GM19240 (cell line): Measurements from ENCODE around the gene ARMC12.

Experiments
- DNase-seq: peaks from one replicate; pipeline ENCODE4 v3.0.0; 2011; ENCODE audit warnings: low spot score; ENCODE audit not compliant: insufficient read length

The ARMC12 gene

DNA sequence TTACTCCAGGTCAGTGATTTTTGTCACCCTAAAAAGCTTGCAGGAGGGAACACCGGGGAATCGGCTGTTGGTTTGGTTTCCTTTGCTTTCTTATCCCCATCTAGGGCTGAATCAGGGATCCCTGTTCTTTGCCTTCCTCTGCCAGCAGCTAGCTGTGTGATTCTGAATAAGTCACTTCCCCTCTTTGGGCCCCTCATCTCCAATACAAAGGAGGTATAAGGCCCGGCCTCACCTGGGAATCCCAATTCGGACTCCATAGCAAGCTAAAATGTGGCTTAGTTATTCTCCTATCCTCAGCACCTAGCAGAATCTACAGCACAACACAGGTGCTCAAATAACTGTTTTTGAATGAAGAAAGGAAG, 18.5 kb upstream of the ARMC12 start:
- DNase-seq, result no peak

DNA sequence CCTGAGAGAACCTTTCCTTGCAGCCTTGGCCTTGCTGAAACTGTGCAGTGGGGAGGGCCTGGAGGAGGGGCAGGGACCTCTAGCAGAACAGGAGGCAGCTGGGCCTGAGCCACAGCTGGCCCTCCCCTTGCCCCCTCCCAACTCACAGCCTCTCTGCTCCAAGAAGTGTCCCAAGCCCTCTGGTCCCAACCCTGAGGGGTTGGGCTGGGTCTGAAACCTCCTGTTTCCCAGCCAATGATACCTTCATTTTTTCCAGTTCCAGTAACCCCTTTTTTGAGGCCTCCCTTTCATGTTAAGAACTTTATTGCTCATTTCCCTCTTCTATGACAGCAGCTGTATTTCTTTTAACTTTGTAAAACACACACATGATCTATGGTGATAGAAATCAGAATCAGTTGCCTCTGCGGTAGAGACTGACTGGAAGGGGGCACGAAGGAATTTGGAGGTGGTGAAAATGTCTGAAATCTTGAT, 17.9 kb upstream of the ARMC12 start:
- no peak for DNase-seq

DNA sequence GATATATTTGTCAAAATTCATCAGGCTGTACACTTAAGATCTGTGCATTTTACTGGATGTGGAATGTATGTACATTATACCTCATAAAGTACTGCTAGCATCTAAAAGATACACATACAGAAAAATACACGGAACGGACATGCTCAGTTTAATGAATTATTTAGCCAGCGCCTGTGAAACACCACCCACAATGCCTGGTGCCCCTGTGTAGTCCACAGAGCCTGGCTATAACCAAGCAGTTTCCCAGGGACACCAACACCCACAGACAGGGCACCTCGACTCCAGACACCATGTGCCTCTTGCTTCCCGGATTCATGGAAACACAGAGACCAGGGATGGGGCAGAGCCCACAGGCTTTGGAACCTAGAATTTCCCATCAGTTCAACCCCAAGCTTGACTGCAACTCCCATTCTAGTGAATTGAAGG, 17.4 kb upstream of the ARMC12 start:
- no peak for DNase-seq

DNA sequence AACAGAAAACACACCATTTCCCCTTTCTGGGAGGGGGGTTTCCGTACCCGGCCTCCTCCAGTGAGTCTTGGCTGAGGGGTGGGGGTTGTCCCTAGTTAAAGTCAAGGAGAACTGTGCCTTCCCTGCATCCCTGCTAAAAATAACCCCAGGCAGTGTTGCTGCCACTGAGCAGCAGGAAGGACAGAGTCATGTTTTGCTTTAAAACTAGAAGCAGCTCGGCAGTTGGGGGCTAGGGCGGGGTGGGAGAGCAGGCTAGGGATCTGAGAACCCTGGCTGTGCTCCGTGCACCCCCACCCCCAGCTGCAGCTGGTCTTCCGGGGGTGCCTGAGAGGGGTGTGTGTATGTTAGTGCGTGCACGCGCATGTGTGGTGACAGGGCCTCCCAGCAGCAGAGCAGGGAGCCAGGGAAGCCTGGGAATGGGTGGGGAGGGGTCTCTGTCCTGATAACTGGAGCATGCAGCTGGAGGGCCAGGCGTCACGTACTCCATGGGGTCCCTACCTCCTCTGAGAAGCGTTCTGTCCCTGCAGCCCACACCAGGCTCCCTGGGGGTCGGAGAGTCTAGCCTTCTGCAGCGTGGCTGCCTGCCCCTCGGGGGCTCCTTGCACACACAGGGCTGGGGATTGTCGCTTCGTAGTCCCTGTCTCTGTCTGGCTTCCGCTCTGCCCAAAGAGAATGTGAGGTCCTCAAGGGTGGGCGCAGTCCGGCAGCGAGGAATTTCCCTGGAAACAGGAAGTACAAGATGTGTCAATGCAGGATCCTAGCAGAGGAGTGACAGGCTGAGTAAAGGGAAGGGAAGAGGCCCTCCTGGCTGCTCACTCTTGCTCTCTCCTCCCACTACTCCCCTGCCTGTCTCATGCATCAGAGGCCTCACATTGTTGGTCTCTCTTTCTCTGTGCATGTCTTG, 16.8 kb upstream of the ARMC12 start:
- peak; percentile 56 for DNase-seq

DNA sequence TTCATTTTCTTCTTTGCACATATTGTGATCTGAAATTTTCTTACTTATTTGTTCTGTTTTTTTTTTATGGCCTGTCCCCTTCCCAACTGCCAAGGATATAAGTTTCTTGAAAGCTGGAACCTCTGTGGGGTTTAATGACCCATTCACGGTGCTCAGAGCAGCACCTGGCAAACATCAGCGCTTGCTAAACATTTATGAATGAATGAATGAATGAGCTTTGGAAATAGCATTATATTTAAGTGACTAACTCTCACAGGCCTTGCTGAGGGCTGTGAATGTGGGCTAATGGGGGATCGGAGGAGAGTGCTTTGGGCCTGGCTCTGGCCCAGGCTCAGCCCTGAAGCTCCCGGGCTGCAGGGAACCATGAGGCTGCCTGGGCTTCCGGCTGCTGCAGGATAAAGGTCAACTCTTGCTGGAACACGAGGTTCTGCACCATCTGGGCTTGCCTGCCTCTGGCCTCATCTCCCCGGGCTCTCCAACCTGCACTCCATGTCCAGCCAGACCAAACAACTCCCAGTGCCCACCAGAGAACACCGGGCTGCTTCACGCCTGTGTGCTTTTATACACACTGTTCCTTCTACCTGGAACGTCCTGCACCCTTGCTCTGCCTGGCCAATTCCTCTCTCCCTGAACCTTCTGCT, 14.6 kb upstream of the ARMC12 start:
- DNase-seq, result no peak

DNA sequence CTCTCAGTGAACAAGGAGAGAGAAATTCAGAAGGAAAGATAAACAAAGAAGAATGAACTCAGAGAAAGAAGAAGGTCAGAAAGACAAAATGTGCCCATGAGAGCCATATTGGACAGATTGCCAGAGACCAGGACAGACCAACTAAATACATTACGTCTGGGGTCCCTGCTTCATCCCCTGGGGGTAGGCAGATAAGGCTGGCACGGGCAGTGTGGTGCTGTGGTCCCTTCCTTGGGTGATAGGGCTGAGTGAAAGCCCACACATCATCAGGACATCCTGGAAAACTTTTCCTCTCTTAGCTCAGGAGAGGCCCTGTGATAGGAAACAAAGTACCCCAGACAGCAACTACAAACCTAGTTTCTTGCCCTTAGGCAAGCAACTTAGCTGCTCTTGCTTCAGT, 13.2 kb upstream of the ARMC12 start:
- no peak for DNase-seq

DNA sequence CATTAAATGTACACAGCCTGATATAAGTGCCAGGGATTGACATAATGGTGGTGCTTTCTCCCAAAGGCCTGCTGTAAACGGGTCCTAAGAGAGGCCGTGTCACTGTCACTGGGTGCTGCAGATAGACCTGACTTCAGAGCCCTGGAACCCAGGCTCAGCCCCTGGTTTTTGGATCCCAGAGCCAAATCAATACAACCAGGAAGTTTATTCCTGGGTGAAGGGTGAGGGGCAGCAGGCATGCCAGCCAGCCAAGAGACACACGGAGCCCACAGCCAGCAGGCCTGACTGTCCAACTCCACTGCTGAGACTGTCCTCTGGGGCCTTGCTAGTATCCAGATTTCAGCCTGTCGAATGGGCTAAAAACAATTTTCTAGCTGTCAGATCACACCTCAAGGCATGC, 12.8 kb upstream of the ARMC12 start:
- DNase-seq, result no peak

DNA sequence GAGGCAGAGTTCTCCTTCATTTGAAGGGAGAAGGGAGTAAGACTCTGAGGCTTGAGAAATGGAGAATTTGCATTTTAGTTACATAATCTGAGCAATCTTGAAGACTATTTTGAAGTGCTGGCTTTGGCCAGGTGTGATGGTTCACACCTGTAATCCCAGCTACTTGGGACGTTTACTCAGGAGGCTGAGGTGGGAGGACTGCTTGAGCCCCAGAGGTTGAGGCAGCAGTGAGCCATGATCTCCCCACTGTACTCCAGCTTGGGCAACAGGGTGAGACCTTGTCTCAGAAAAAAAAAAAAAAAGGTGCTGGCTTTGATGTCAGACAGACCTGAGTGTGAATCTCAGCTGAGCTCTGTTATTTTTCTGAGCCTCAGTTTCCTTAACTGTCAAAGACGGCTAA, 12.4 kb upstream of the ARMC12 start:
- DNase-seq, result no peak

DNA sequence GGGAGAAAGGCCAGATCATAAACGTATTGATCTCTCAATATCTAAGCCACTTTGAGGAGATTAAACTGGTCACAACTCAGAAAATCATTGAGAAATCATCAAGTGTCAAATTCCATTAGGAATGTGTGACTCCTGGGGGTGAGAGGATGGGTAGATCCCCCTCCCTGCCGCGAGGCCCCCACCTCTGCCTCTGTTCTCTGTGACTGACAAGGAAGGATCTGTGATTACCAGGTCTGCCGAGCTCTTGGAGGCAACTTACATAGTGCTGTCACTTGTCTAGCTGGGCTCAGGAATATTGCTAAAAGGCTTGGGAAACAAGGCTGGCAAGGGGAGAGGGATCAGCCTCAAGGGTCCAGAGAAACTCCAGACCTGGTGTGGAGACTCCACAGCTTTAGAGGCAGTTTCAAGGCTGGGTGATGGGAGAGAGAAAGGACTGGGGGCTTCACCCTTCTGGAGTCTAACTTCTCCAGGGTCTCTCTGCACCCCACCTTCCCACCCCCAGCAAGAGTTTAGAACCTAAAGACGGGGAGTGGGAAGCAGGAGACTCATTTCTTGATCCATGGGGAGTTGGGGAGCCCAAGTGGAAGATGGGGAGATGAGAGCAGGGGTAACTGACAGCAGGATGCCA, 11.6 kb upstream of the ARMC12 start:
- DNase-seq, result no peak

DNA sequence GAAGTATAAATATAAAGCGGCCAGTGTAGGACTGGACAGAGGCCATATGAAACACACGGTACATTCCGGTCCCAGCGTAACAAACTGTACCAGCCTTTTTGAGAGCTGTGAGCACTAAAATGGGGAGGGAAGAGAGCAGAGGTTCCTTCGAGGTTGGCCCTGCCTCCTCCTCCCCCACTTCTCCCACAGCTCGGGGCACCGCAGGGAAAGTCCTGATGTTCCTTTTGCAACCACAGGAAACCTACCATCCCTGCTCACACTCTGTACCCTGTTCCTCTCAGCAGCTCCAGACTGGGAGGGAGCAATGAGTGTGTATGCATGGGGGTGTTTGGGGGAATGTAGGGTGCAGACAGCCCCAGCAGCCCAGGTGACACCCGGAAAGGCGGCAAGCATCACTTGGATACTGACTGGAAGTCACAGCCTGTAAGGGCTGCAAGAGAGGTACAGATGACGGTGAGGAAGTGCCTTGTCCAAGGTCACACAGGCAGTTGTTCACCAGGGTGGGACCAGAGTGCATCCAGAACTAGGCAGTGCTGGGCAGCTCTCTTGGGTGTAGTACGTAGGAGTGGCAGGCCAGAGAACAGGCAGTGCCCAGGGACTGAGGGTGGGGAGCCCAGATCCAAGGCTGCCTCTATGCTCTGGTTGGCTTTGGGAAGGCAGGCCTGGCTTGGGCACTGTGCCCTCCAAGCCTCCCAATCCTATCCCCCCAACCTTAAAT, 11.0 kb upstream of the ARMC12 start:
- DNase-seq, result no peak

DNA sequence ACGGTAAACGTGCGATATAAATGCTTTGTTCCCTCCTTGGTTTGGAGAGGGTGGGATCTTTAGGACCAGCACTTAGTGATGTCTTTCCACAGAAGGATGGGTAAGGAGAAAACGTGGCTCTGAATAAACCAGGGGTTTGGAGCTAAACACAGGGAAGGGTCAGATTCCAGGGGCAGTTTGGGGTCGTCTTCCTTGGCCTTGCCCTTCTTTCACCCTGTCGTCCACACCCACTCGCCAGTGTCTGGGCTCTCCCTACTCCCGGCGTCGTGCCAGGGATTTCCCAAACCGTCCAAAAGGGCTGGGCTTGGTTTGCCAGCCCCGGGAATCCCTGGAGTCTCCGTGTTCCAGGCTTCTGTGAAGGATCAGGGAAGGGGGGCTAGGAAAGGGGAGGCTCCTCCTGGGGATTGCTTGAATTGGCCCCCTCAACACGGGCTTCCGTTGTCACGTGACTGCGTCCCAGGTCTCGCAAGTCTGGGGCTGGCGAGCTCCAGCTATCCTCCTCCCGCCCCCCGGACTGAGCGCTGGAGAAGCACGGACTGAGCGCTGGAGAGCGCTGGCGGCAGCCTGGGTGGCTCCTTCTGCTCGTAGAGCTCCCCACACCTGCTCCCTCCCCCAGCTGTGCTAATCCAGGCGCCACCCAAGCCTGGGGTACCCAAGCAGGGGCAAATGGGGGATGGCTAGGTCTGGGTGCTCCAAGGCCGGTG, 9.4 kb upstream of the ARMC12 start:
- no peak for DNase-seq

DNA sequence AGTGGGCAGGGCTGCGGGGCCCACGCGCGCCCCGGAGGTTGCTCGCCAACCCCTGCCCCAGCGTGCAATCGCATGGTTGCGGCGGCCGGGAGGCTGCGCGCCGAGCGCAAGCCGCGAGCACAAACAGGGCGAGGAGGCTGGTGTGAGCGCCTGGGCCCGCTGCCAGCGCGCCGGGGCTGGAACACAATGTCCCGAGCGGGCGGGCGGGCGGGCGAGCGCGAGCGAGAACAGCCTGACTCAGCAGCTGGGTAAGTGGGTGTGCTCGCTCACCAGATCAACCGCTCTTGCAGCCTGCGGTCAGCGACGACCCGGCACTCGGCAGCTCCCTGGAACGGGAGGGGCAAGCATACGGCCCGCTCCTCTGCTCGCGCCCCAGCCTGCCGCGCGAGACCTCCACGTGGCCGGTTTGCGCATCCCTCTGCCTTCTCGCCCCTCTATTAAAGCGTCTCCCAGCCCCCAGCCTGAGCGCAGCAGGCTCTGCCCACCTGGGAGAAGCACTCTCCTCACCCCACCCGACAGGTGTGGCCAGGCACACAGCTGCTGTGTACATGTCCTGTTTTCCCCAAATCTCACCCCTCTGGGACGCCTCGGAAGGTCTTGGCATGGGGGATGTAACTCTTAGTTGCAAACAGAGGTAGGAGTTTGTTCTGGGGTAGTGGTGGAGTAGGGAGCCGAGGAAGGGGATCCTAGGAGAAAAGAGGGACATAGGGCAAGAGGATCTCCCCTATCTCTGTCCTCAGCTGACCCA, 8.7 kb upstream of the ARMC12 start:
- DNase-seq, result peak; percentile 48

DNA sequence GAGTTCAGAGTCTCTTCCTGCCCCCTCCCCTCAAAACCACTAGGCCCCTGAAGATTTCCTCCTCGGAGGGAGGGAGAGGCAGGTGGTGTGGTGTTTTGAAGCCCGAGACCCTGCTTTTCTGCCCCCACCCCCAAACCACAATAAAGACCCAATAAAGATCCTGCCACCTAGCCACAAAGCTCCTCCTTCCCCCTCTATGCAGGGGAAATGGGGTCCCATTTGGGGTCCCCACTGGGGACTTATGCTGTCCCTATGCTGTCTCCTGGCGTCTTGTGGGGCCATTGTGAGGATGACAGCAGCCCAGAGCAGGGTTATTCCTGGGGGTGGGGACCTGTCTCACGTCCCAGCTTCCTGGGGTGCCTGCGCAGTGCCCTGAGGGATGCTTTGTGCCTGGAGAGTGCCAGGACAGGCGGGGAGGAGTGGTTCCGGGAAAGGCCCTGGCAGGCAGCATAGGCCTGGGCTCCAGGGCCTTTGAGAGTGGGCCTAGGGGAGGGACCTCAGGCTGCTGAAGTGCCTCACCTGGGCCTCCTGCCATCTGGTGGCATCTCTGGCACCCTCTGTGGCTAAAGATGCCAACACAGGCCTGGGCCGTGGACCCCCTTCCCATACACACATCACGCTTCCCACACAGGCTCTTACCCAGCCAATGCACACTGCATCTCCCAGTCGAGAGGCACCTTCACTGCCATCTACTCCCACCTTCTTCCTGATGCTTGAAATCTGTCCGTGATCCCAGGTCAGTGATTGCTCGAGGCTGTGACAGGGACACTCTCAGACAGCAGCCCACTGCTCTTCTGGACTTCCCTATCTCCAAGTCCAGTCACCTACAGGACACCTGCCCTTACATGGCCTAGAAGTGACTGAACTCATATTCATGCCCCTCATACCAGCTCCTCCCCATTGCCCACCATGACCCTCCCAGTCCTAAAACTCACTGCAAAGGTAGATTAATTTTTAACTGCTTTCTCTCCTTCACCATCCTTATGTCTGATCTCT, 7.9 kb upstream of the ARMC12 start:
- DNase-seq, result no peak

DNA sequence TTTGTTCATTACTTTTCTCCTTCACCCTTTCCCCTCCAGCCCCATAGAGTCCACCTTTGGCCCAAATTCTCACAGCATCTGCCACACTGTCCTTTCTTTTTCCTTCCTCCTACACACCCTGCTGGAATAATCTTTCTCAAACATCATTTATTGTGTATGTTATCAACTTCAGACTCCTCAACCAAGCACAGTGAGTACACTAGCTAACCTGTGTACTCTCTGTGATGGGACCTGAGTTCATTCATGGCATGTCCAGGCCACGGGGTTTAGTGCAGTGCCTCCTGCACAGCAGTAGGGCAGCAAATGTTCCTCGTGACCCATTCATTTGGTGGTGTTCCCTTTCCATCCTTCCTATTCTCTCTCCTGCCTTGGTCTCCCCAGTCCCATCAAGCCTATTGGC, 7.1 kb upstream of the ARMC12 start:
- DNase-seq, result no peak

DNA sequence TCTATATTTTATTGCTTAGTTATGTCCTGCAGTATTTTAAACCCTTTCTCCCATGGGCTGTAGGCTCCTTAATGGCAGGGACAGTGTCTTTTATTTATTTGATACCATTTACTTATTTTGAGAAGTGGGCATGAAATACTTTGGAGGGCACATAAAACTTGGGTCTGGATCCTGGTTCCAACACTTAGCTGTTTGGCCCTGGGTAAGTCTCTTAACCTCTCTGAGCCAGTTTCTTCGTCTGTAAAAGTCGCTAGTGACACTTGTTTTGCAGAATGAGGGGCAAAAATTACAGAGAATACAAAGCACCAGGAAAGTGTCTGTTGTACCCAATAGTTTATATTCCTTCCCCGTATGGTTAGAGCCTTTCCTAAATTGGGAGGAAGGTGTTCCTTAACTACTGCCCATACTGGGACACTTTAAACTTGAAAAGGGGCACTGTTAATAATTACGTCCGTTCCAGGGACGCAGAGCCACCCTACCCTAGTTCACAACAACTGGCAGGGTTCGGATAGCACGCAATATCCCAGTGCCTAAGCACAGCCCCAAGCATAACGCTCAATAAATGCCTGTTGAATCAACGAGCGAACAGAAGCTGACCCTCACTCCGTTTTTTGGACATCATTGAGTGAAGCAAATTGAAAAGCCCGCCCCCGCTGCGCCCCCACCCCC, 6.0 kb upstream of the ARMC12 start:
- no peak for DNase-seq

DNA sequence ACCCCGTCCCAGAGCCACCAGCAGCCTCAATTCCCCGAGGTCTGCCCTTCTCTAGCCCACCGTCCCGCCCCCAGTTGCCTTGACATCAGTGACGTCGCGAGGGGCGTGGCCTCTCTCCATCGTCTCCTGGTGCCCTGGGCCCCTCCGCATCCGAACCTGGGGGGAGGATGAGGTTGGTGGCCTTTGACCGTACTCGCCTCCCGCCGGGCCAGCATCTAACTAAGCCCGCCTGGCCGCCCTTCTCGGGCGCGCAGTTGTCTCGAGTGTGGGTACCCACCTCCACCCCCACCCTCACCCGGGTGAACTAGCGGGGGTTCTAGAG, 5.5 kb upstream of the ARMC12 start:
- DNase-seq, result peak; percentile 75

DNA sequence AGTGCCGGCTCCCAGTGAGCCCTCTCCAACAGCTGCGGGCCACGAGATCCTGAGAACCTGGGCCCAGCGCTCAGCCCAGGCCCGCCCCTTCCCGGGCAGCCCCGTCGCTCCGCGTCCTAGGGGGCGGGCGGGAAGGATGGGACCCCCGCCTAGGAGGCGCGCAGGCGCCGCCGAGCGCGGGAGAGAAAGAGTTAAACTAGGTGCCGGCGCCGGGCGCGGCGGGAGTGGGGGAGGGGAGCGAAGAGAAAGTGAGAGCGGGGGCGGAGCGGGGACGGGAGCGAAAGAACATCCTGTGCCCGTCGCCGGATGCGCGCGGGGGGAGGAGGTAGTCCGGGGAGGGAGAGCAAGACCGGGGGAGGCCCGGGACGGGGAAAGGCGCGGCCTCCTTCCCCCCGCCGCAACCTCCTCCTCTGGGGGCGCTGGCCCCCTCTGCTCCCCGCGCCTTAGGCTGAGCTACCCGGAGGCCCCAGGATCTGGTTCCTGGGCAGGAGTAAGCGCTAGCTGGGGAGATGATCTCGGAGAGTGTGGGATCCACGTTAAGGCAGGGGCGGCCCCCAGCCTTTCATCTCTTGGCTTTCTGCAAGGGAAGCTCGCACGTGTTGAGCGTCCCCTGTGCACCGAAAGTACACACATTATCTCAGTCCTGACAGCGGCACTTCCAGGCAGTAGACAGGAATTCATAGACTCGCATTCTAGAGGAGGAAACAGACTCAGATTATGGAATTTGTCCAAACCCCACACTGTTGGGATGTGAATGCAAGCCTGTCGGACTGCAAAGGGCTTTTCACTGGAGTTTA, 4.9 kb upstream of the ARMC12 start:
- peak; percentile 77 for DNase-seq

DNA sequence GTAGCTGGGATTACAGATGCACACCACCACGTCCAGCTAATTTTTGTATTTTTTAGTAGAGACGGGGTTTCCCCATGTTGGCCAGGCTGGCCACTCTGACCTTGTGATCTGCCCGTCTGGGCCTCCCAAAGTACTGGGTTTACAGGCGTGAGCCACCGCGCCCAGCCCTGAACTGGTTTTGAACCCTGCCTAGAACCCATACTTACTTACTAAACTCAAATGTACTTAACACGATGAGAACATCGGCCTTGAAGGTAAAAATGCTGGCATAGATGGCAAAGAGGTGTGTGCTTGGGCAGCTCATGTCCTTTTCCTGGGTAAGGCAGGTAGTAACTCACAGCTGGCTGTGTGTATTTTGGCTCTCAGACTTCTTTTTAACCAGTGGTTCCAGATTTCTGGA, 3.2 kb upstream of the ARMC12 start:
- no peak for DNase-seq
